ENCODE results near the gene IKZF3.

GRCh38 chr17:39774047-39774446 is 90.1 kb downstream of the IKZF3 start:
- TF ChIP-seq CTCF (conservative IDR thresholded peaks at IDR 0.05): no peak
- TF ChIP-seq ZFX (IDR thresholded peaks at IDR 0.05): no peak

All from C4-2B (cell line).